ENCODE data around the gene PHF12.

DNA sequence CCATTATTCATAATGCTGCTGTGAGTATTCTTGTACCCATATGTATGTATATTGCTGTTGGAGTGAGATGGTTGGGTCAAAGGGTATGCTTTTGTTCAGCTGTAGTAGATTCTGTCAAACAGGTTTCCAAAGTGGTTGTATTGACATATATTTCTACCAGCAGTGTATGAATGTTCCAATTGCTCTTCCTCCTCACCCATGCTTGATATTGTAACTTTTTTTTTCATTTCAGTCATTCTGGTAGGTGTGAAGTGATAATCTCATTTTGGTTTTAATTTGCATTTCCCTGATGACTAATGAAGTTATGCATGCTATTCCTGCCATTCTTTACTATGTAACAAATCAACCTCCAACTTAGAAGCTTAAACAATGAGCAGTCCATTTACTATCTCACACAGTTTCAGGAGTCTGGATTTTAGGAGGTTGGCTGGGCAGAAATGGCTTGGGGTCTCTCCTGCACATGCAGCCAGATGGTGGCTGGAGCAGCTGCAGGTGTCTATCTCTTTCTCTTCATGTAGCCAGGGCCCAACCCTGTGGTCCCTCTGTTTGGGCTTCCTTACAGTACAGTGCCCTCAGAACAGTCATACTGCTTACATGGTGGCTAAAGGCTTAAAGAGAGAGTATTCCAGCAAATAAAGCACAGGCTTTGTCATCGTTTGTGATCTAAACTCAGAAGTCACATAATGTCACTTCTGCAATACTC lies 75.3 kb downstream of the PHF12 start:
- TF ChIP-seq ARNTL (CRISPR knock-in tag; IDR thresholded peaks at IDR 0.05; ENCODE audit: borderline replicate concordance, low read depth) (no peak), ZFP3 (CRISPR knock-in tag; IDR thresholded peaks at IDR 0.05) (no peak)
- TF ChIP-seq, protein P1, sequence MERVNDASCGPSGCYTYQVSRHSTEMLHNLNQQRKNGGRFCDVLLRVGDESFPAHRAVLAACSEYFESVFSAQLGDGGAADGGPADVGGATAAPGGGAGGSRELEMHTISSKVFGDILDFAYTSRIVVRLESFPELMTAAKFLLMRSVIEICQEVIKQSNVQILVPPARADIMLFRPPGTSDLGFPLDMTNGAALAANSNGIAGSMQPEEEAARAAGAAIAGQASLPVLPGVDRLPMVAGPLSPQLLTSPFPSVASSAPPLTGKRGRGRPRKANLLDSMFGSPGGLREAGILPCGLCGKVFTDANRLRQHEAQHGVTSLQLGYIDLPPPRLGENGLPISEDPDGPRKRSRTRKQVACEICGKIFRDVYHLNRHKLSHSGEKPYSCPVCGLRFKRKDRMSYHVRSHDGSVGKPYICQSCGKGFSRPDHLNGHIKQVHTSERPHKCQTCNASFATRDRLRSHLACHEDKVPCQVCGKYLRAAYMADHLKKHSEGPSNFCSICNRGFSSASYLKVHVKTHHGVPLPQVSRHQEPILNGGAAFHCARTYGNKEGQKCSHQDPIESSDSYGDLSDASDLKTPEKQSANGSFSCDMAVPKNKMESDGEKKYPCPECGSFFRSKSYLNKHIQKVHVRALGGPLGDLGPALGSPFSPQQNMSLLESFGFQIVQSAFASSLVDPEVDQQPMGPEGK (CRISPR knock-in tag; IDR thresholded peaks at IDR 0.05; ENCODE audit: borderline replicate concordance) = no peak
